ENCODE measurements around the gene NECAB3.

- TF ChIP-seq, protein P1, sequence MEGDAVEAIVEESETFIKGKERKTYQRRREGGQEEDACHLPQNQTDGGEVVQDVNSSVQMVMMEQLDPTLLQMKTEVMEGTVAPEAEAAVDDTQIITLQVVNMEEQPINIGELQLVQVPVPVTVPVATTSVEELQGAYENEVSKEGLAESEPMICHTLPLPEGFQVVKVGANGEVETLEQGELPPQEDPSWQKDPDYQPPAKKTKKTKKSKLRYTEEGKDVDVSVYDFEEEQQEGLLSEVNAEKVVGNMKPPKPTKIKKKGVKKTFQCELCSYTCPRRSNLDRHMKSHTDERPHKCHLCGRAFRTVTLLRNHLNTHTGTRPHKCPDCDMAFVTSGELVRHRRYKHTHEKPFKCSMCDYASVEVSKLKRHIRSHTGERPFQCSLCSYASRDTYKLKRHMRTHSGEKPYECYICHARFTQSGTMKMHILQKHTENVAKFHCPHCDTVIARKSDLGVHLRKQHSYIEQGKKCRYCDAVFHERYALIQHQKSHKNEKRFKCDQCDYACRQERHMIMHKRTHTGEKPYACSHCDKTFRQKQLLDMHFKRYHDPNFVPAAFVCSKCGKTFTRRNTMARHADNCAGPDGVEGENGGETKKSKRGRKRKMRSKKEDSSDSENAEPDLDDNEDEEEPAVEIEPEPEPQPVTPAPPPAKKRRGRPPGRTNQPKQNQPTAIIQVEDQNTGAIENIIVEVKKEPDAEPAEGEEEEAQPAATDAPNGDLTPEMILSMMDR (IDR thresholded peaks at IDR 0.05; ENCODE audit: low read depth, low read length, poor library complexity, severe bottlenecking), result no peak
- TF ChIP-seq EZH2phosphoT487 (IDR thresholded peaks at IDR 0.05; ENCODE audit: borderline replicate concordance, low read length), result no peak
Measured at GRCh38 chr20:33660685-33661058, 13.6 kb downstream of the NECAB3 start.

Measured in DOHH2 (cell line).